SH-SY5Y (cell line): ENCODE measurements around the gene TET2.

Experiments used
- GATA2 ChIP-seq: IDR thresholded peaks from 2 replicates; pipeline ENCODE4 v1.6.1; 2011; ENCODE audit warnings: mild to moderate bottlenecking, low read depth, low read length
- GATA3 ChIP-seq: IDR thresholded peaks from 2 replicates; pipeline ENCODE4 v1.6.1; 2011; ENCODE audit warnings: low read depth, mild to moderate bottlenecking, low read length, moderate library complexity

DNA sequence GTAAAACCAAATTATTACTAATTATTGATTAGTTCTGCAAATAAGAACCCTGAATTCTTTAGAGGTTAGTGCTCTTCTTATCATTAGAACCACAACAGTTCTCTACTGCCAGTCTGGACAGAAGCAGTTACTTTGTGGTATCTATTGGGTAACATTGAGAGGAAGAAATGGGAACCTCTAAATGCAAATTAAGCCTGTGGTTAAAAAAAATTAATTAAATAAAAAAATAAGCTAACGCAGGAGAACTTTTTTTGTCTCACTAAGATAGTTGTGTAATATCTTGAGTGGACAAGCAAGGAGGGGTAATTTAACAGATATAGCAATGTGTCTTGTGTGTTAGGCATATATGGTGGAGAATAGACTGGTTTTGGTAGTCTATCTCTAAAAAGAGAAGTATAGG, 32.9 kb upstream of the TET2 start:
- no peak for TF ChIP-seq GATA2
- TF ChIP-seq GATA3, result no peak
